Liver (tissue), 9 donors: ENCODE data around the gene CSF1. TPM values are rescaled to one million over a fixed set of nuclear protein-coding genes. Genes with fewer than 3 reads are reported as not detected.
A peak's percentile ranks its signal among the peaks of the same experiment; 100 is the strongest.

ENCODE experiments used
- DNase-seq: peaks from one replicate; pipeline ENCODE4 v3.0.0-alpha.2; 2017; ENCODE audit warnings: low spot score
- H3K27ac ChIP-seq, 2 donors: one replicate each; pipeline ENCODE4 v1.7.0; 2013; ENCODE audit warnings: inconsistent platforms in 2 of 2, low read length in 2 of 2, control low read depth in 1 of 2, low read depth in 1 of 2, mild to moderate bottlenecking in 1 of 2
- H3K27me3 ChIP-seq, 4 donors: one replicate each; pipeline versions ENCODE4 v1.6.1 to v1.7.0; 2013; ENCODE audit warnings: low read length in 3 of 4, inconsistent platforms in 1 of 4, mild to moderate bottlenecking in 1 of 4, moderate library complexity in 1 of 4; ENCODE audit not compliant: control insufficient read depth in 4 of 4, insufficient read depth in 4 of 4
- H3K36me3 ChIP-seq, 4 donors: one replicate each; pipeline versions ENCODE4 v1.6.1 to v1.7.0; 2013; ENCODE audit warnings: low read length in 3 of 4, mild to moderate bottlenecking in 3 of 4, low read depth in 1 of 4, moderate library complexity in 1 of 4; ENCODE audit not compliant: control insufficient read depth in 4 of 4, insufficient read depth in 3 of 4
- H3K4me1 ChIP-seq, 4 donors: one replicate each; pipeline versions ENCODE4 v1.6.1 to v1.7.0; 2013; ENCODE audit warnings: low read length in 3 of 4, mild to moderate bottlenecking in 3 of 4, moderate library complexity in 1 of 4; ENCODE audit not compliant: control insufficient read depth in 4 of 4, insufficient read depth in 4 of 4
- H3K4me3 ChIP-seq, 3 donors: one replicate each; pipeline versions ENCODE4 v1.6.1 to v1.7.0; 2013; ENCODE audit warnings: low read length in 3 of 3, control low read depth in 1 of 3, low read depth in 1 of 3, mild to moderate bottlenecking in 1 of 3
- H3K9ac ChIP-seq, 2 donors: one replicate each; pipeline ENCODE4 v1.7.0; 2013; ENCODE audit warnings: low read length in 2 of 2, mild to moderate bottlenecking in 2 of 2, moderate library complexity in 2 of 2, control low read depth in 1 of 2, low read depth in 1 of 2
- H3K9me3 ChIP-seq, 4 donors: one replicate each; pipeline versions ENCODE4 v1.6.1 to v1.7.0; 2013; ENCODE audit warnings: low read length in 3 of 4; ENCODE audit not compliant: control insufficient read depth in 4 of 4
- EGR1 ChIP-seq, 2 donors: IDR thresholded peaks; 2 replicates each; pipeline ENCODE4 v1.6.1; 2016 to 2018; ENCODE audit warnings: antibody characterized with exemption in 2 of 2, low read depth in 2 of 2
- FOXA1 ChIP-seq: IDR thresholded peaks from 2 replicates; pipeline ENCODE4 v1.6.1; 2016; ENCODE audit warnings: antibody characterized with exemption
- FOXA2 ChIP-seq: IDR thresholded peaks from 2 replicates; pipeline ENCODE4 v1.6.1; 2016; ENCODE audit warnings: antibody characterized with exemption
- GABPA ChIP-seq, 2 donors: IDR thresholded peaks in 1 of 2; conservative IDR thresholded peaks in 1 of 2; 2 replicates each; pipeline ENCODE4 v1.6.1; 2016; ENCODE audit warnings: antibody characterized with exemption in 2 of 2, mild to moderate bottlenecking in 1 of 2, moderate library complexity in 1 of 2
- HNF4A ChIP-seq, 2 donors: conservative IDR thresholded peaks; 2 replicates each; pipeline ENCODE4 v1.6.1; 2016; ENCODE audit warnings: antibody characterized with exemption in 2 of 2, mild to moderate bottlenecking in 2 of 2
- HNF4G ChIP-seq: IDR thresholded peaks from 2 replicates; pipeline ENCODE4 v1.6.1; 2016; ENCODE audit warnings: antibody characterized with exemption
- JUND ChIP-seq, 2 donors: IDR thresholded peaks; 2 replicates each; pipeline ENCODE4 v1.6.1; 2016; ENCODE audit warnings: antibody characterized with exemption in 2 of 2
- NR2F2 ChIP-seq: IDR thresholded peaks from 2 replicates; pipeline ENCODE4 v1.6.1; 2016; ENCODE audit warnings: antibody characterized with exemption
- RAD21 ChIP-seq, 2 donors: IDR thresholded peaks; 2 replicates each; pipeline ENCODE4 v1.6.1; 2016; ENCODE audit warnings: antibody characterized with exemption in 2 of 2, mild to moderate bottlenecking in 2 of 2
- RXRA ChIP-seq, 2 donors: IDR thresholded peaks; 2 replicates each; pipeline ENCODE4 v1.6.1; 2017 to 2018; ENCODE audit warnings: antibody characterized with exemption in 2 of 2, mild to moderate bottlenecking in 1 of 2
- SP1 ChIP-seq: IDR thresholded peaks from 2 replicates; pipeline ENCODE4 v1.6.1; 2018; ENCODE audit warnings: antibody characterized with exemption, mild to moderate bottlenecking
- TAF1 ChIP-seq: conservative IDR thresholded peaks from 2 replicates; pipeline ENCODE4 v1.6.1; 2016; ENCODE audit warnings: antibody characterized with exemption, mild to moderate bottlenecking
- YY1 ChIP-seq: IDR thresholded peaks from 2 replicates; pipeline ENCODE4 v1.6.1; 2016; ENCODE audit warnings: antibody characterized with exemption, mild to moderate bottlenecking
- WGBS: extraction: QIAGEN DNeasy Blood & Tissue Kit; methylation state at CpG from one replicate; pipeline ENCODE4 v1.1.7; 2013; 5-methylcytosine and 5-hydroxymethylcytosine counted together
- polyA plus RNA-seq, 2 donors: library from polyadenylated mRNA; stranded (reverse) in 1 of 2; unstranded in 1 of 2; fragments of 200-250 nt in 1 of 2; fragments of >200 nt in 1 of 2; fragmentation: Nextera tagmentation in 1 of 2; extraction: Ambion mirVana in 1 of 2; gene quantifications; one replicate each; pipeline versions ENCODE4 v1.2.1 to v1.2.3, GENCODE V29; 2013 to 2015
- total RNA-seq, 2 donors: library from RNA; depleted of rRNA; stranded (reverse); fragments of >200 nt; gene quantifications; one replicate each; pipeline ENCODE4 v1.2.3, GENCODE V29; 2014
- TF ChIP-seq, protein P1 (sequence below): IDR thresholded peaks from 2 replicates; pipeline ENCODE4 v1.6.1; 2016; ENCODE audit warnings: antibody characterized with exemption
- TF ChIP-seq, protein P2 (sequence below): IDR thresholded peaks from 2 replicates; pipeline ENCODE4 v1.6.1; 2016; ENCODE audit warnings: antibody characterized with exemption
- TF ChIP-seq, protein P3 (sequence below): IDR thresholded peaks from 2 replicates; pipeline ENCODE4 v1.6.1; 2016; ENCODE audit warnings: antibody characterized with exemption, mild to moderate bottlenecking
- TF ChIP-seq, protein P4 (sequence below): fragments of 150-350 bp; IDR thresholded peaks from 2 replicates; pipeline ENCODE4 v1.5.1; 2017; ENCODE audit warnings: improper control_type of control experiment, low read depth, low read length; ENCODE audit not compliant: missing input control
- TF ChIP-seq, protein P5 (sequence below): IDR thresholded peaks from 2 replicates; pipeline ENCODE4 v1.6.1; 2016; ENCODE audit warnings: antibody characterized with exemption
- donor health status: healthy.
- donor health status: healthy.
- donor health status: healthy.
- donor health status: healthy.
- donor health status: healthy.

CSF1 gene
- total and polyA plus RNA-seq, 4 donors = 6.3 to 15.2 (median 11.3) TPM

DNA sequence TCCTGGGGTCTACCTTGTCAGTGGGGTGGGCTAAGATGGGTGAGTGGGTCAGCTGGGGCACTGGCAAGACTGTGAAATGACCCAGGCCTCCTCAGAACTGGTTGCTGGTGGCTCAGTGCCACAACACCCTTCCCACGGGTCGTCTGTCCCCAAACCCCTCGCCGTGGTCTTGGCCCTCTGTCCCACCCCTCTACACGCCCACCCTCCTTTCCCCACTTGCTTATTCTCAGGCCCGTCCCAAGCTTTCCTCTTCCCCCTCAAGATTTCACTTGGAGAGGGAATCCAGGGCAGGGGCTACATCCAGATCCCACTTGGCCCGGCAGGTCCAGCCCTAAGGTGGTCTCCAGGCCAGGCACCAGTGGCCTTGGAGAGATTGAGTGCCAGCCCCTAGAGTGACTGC, 16.7 kb downstream of the CSF1 start (continued):
- TF ChIP-seq, protein P1, sequence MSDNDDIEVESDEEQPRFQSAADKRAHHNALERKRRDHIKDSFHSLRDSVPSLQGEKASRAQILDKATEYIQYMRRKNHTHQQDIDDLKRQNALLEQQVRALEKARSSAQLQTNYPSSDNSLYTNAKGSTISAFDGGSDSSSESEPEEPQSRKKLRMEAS = no peak
- no peak for TF ChIP-seq RXRA (IDR thresholded peaks at IDR 0.05)

DNA sequence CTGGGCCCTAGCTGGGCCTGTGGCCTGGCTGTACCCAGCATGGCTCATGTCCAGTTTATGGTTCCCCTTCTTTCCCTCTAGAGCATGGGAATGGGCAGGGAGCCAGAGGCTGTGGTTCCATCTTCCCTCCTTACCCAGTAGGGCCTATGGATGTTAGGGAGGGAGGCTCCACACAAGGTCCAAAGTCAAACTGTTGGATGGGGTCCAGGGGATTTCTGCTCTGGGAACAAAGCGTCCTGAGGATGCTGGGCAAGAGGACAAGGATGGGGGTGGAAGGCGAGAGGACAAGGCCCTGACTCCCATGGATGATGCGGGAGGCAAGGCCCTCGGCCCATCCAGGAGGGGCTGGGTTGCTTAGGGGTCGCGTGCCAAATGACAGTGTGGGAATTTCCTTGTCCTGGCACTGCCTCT, 17.3 kb downstream of the CSF1 start:
- Histone ChIP-seq H3K27ac (peak overlapping the region; percentile 55 to 69), H3K36me3 (peaks cover 13 to 38% (median 21%) of the 10 kb centered on the region in 4 donors), H3K4me3 (no peak overlapping the region), H3K27me3 (no peaks in the 10 kb centered on the region), H3K9ac (no peak overlapping the region), H3K9me3 (no peaks in the 10 kb centered on the region), H3K4me1 (peaks cover 28 to 46% (median 38%) of the 10 kb centered on the region in 4 donors)
- WGBS = 31% methylated on average over 6 of the region's 6 CpGs
- TF ChIP-seq YY1 = peak; percentile 71
- TF ChIP-seq EGR1 (IDR thresholded peaks at IDR 0.05; ENCODE audit: low read depth in 2 of 2) = no peak
- TF ChIP-seq NR2F2 = peak; percentile 95
- TF ChIP-seq, protein P2, sequence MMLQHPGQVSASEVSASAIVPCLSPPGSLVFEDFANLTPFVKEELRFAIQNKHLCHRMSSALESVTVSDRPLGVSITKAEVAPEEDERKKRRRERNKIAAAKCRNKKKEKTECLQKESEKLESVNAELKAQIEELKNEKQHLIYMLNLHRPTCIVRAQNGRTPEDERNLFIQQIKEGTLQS = no peak
- peak; percentile 32 to 62 for TF ChIP-seq RAD21 (IDR thresholded peaks at IDR 0.05)
- TF ChIP-seq, protein P1 = no peak
- TF ChIP-seq, protein P3, sequence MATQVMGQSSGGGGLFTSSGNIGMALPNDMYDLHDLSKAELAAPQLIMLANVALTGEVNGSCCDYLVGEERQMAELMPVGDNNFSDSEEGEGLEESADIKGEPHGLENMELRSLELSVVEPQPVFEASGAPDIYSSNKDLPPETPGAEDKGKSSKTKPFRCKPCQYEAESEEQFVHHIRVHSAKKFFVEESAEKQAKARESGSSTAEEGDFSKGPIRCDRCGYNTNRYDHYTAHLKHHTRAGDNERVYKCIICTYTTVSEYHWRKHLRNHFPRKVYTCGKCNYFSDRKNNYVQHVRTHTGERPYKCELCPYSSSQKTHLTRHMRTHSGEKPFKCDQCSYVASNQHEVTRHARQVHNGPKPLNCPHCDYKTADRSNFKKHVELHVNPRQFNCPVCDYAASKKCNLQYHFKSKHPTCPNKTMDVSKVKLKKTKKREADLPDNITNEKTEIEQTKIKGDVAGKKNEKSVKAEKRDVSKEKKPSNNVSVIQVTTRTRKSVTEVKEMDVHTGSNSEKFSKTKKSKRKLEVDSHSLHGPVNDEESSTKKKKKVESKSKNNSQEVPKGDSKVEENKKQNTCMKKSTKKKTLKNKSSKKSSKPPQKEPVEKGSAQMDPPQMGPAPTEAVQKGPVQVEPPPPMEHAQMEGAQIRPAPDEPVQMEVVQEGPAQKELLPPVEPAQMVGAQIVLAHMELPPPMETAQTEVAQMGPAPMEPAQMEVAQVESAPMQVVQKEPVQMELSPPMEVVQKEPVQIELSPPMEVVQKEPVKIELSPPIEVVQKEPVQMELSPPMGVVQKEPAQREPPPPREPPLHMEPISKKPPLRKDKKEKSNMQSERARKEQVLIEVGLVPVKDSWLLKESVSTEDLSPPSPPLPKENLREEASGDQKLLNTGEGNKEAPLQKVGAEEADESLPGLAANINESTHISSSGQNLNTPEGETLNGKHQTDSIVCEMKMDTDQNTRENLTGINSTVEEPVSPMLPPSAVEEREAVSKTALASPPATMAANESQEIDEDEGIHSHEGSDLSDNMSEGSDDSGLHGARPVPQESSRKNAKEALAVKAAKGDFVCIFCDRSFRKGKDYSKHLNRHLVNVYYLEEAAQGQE = no peak
- TF ChIP-seq, protein P4, sequence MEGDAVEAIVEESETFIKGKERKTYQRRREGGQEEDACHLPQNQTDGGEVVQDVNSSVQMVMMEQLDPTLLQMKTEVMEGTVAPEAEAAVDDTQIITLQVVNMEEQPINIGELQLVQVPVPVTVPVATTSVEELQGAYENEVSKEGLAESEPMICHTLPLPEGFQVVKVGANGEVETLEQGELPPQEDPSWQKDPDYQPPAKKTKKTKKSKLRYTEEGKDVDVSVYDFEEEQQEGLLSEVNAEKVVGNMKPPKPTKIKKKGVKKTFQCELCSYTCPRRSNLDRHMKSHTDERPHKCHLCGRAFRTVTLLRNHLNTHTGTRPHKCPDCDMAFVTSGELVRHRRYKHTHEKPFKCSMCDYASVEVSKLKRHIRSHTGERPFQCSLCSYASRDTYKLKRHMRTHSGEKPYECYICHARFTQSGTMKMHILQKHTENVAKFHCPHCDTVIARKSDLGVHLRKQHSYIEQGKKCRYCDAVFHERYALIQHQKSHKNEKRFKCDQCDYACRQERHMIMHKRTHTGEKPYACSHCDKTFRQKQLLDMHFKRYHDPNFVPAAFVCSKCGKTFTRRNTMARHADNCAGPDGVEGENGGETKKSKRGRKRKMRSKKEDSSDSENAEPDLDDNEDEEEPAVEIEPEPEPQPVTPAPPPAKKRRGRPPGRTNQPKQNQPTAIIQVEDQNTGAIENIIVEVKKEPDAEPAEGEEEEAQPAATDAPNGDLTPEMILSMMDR = no peak
- TF ChIP-seq, protein P5, sequence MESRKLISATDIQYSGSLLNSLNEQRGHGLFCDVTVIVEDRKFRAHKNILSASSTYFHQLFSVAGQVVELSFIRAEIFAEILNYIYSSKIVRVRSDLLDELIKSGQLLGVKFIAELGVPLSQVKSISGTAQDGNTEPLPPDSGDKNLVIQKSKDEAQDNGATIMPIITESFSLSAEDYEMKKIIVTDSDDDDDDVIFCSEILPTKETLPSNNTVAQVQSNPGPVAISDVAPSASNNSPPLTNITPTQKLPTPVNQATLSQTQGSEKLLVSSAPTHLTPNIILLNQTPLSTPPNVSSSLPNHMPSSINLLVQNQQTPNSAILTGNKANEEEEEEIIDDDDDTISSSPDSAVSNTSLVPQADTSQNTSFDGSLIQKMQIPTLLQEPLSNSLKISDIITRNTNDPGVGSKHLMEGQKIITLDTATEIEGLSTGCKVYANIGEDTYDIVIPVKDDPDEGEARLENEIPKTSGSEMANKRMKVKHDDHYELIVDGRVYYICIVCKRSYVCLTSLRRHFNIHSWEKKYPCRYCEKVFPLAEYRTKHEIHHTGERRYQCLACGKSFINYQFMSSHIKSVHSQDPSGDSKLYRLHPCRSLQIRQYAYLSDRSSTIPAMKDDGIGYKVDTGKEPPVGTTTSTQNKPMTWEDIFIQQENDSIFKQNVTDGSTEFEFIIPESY = no peak
- TF ChIP-seq JUND (IDR thresholded peaks at IDR 0.05) = peak; percentile 37 to 72
- TF ChIP-seq HNF4A (conservative IDR thresholded peaks at IDR 0.05) = peak; percentile 90 to 92
- no peak for TF ChIP-seq FOXA2
- TF ChIP-seq HNF4G = peak; percentile 59
- peak; percentile 79 to 87 for TF ChIP-seq RXRA (IDR thresholded peaks at IDR 0.05)
- no peak for TF ChIP-seq GABPA (IDR thresholded peaks at IDR 0.05 in 1 of 2, conservative IDR thresholded peaks at IDR 0.05 in 1 of 2)
- no peak for TF ChIP-seq FOXA1
- peak; percentile 93 for TF ChIP-seq SP1
- no peak for TF ChIP-seq TAF1
- no peak for DNase-seq
